ENCODE data around the gene CLDN6.

Gene CLDN6

GRCh38 chr16:3038896-3039295 lies 20.9 kb upstream of the CLDN6 start:
- no peak overlapping the region for H3K4me3 ChIP-seq (ENCODE audit: low read depth, low read length)
- TF ChIP-seq CTCF (IDR thresholded peaks at IDR 0.05; ENCODE audit: low read depth, low read length): no peak

GRCh38 chr16:3038256-3038655 lies 20.3 kb upstream of the CLDN6 start:
- no peak overlapping the region for H3K4me3 ChIP-seq (ENCODE audit: low read depth, low read length)
- TF ChIP-seq CTCF (IDR thresholded peaks at IDR 0.05; ENCODE audit: low read depth, low read length): no peak

GRCh38 chr16:3036726-3037315 lies 18.8 kb upstream of the CLDN6 start, which contains the start of gene BICDL2:
Gene BICDL2, minus strand, starts transcription at chr16:3036944. Its CDS starts 1,448 bp downstream, at chr16:3035496.
- no peak within 1 kb of the TSS for H3K4me3 ChIP-seq (ENCODE audit: low read depth, low read length)
- TF ChIP-seq CTCF (IDR thresholded peaks at IDR 0.05; ENCODE audit: low read depth, low read length): no peak

GRCh38 chr16:3035972-3036725 lies 18.2 kb upstream of the CLDN6 start:
- no peak for TF ChIP-seq CTCF (IDR thresholded peaks at IDR 0.05; ENCODE audit: low read depth, low read length)
- no peak overlapping the region for H3K4me3 ChIP-seq (ENCODE audit: low read depth, low read length)

GRCh38 chr16:3035289-3035971 lies 17.4 kb upstream of the CLDN6 start:
- no peak for TF ChIP-seq CTCF (IDR thresholded peaks at IDR 0.05; ENCODE audit: low read depth, low read length)
- no peak overlapping the region for H3K4me3 ChIP-seq (ENCODE audit: low read depth, low read length)

- no peak for TF ChIP-seq CTCF (IDR thresholded peaks at IDR 0.05; ENCODE audit: low read depth, low read length)
- H3K4me3 ChIP-seq (ENCODE audit: low read depth, low read length): no peak overlapping the region
Measured at GRCh38 chr16:3032624-3033023, 14.6 kb upstream of the CLDN6 start.
